Fibroblast of villous mesenchyme (primary cell): ENCODE measurements around the gene PRKD1. TPM values are rescaled to one million over a fixed set of nuclear protein-coding genes. Genes with fewer than 3 reads are reported as not detected.

Source experiments
- DNase-seq: peaks from one replicate; pipeline ENCODE4 v3.0.0-alpha.2; 2010; ENCODE audit warnings: low read depth
- H3K4me3 ChIP-seq: 2 replicates; pipeline ENCODE4 v1.5.1; 2011; ENCODE audit warnings: low read depth, mild to moderate bottlenecking, low read length
- total RNA-seq: library from RNA; depleted of rRNA; stranded (reverse); fragments of >200 nt; gene quantifications from 2 replicates; pipeline ENCODE4 v1.2.3, GENCODE V29; 2012
- TF ChIP-seq, protein P1 (sequence below): IDR thresholded peaks from 2 replicates; pipeline ENCODE4 v1.5.1; 2012; ENCODE audit warnings: low read depth, mild to moderate bottlenecking, low read length; ENCODE audit not compliant: insufficient read depth

Gene PRKD1
- total RNA-seq, 1 donor = 13.8 TPM

DNA sequence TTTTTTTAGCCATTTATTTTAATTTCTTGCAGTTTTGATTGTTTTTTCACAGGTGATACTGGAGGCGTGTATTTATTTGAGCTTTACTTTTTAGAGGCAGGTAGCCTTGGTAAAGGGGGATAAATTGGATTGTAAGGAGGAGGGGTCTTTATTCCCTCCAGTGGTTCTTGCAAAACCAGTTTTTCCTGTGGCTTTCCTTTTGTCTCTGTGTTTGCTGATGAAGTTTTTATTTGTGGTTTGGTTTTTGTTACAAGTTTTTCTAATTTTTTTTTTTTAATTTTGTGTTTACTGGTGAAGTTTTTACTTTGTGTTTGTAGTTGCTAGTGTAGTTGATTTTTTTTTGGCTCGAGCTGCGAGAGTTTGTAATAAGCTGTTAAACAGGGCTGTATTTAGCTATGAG, 278.5 kb downstream of the PRKD1 start:
- H3K4me3 ChIP-seq = no peak overlapping the region
- TF ChIP-seq, protein P1, sequence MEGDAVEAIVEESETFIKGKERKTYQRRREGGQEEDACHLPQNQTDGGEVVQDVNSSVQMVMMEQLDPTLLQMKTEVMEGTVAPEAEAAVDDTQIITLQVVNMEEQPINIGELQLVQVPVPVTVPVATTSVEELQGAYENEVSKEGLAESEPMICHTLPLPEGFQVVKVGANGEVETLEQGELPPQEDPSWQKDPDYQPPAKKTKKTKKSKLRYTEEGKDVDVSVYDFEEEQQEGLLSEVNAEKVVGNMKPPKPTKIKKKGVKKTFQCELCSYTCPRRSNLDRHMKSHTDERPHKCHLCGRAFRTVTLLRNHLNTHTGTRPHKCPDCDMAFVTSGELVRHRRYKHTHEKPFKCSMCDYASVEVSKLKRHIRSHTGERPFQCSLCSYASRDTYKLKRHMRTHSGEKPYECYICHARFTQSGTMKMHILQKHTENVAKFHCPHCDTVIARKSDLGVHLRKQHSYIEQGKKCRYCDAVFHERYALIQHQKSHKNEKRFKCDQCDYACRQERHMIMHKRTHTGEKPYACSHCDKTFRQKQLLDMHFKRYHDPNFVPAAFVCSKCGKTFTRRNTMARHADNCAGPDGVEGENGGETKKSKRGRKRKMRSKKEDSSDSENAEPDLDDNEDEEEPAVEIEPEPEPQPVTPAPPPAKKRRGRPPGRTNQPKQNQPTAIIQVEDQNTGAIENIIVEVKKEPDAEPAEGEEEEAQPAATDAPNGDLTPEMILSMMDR = no peak
- DNase-seq = no peak

DNA sequence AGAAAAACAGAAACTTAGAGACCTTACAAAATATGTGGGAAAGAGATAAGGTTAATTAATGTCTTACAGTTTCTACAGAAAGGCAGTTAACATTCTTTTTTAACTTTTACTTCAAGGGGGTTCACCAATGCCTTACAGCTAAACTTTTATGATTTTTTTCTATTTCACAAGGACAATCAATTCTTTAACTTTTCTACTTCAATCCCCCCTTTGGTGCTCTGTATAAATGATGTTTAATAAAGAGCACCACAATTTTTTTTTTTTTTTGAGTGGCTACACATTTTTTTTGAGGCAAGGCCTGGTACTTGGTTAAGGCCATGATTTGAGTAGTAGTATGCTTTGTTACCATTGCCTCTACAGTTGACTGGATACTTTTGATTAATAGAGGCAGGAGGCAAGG, 279.6 kb downstream of the PRKD1 start:
- TF ChIP-seq, protein P1 = no peak
- no peak overlapping the region for H3K4me3 ChIP-seq
- DNase-seq = no peak

DNA sequence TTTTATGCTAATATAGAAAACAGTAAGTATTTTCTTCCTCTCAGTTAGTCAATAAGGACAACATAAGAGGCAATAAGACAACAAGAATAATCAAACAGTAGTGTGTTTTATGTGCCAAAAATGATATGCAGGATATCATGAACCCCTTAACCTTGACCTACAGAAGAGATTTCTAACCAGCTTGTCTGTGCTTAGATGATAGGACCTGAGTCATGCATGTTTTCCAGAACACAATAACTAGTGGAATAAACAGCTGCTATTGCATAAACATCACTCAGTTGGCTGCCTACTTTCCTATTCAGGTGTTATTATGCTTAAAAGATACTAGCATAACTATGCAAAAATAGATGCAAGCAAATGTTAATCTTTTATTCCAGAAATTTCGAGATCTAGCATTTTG, 282.5 kb downstream of the PRKD1 start:
- no peak overlapping the region for H3K4me3 ChIP-seq
- no peak for DNase-seq
- TF ChIP-seq, protein P1 = no peak

DNA sequence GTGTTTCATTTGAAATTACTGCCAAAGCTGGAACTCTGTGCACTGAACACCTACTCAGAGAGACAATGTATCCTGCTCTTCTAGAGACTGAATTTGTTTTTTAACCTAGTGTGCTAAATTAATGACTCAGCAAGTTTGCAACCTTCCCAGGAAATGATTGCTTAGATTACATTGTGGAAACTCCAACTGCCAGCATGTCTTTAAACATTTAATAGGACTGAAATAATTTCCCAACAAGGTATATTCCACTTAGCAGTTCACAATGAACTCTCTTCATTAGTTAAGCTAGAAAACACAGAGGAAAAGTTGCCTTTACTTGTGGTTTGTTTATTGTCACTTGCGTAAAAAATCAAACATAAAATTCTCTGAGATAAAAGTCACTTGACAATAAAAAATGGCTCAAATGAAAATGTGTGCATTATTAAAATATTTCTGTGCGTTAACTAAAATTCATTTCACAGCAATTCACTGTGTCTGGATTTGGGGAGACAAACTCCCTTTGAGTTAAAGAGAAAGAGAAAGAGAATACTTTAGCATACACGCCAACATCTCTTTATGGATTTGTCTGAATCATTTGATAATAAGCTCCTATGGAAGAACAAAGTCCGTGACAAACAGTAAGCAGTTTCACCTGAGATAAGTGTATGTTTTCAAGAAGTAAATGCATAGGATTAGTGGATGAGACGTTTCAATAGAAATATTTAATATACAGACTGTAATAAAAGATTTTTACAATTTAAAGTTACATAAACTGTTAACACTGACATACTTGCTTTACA, 284.0 kb downstream of the PRKD1 start:
- peak; percentile 52 for DNase-seq
- H3K4me3 ChIP-seq = no peak overlapping the region
- TF ChIP-seq, protein P1 = no peak

DNA sequence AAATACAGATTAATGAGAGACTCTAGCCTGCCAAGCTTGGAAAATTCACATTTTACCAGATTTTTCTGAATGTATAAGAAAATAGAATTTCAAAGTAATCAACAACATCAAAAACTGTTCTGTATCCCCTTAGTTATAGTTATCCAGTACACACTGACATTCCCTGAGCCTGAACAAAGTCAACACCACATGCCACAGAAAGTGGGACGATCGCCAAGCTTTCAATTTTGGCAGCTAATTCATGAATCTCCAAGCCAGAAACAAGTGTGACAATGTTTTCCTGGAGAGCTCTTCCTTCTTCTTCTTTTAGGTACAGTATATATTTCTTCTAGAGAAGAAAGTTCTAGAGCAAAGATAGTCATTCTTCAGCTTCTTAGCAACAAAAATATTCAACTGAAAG, 290.2 kb downstream of the PRKD1 start:
- TF ChIP-seq, protein P1 = no peak
- peak; percentile 62 for DNase-seq
- no peak overlapping the region for H3K4me3 ChIP-seq

DNA sequence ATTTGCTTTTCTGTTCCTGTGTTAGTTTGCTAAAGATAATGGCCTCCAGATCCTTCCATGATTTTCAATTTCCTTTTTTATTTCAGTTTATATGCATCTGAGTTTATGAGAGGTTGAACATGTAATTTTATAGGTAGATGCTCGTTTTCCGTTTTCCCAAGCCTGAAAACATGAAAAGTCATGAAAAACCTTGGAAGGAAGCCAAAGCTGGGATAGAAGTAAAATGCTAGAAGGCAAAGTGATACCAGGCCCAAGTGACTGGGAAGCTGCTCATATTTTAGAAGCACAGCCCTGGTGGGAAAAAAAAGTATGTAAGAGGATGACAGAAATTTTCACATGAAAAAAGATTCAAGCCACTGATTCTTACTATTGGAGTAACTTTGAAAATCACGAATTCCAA, 290.8 kb downstream of the PRKD1 start:
- DNase-seq = no peak
- no peak overlapping the region for H3K4me3 ChIP-seq
- TF ChIP-seq, protein P1 = no peak
